Stromal cell of bone marrow (primary cell): ENCODE data around the gene FANK1.
A peak's percentile ranks its signal among the peaks of the same experiment; 100 is the strongest.
"Not testable (repeated sequence)": the region's sequence is repeated elsewhere in the genome, so short reads cannot be mapped to it uniquely, and the experiment has no call there.

Experiments used
- DNase-seq: peaks from one replicate; pipeline ENCODE4 v3.0.0-alpha.2; 2012; ENCODE audit warnings: low read depth

FANK1 gene

GRCh38 chr10:125928928-125929585, 32.7 kb downstream of the FANK1 start:
- no peak for DNase-seq

- no peak for DNase-seq
Measured at GRCh38 chr10:125929618-125930017, 33.3 kb downstream of the FANK1 start.

DNA sequence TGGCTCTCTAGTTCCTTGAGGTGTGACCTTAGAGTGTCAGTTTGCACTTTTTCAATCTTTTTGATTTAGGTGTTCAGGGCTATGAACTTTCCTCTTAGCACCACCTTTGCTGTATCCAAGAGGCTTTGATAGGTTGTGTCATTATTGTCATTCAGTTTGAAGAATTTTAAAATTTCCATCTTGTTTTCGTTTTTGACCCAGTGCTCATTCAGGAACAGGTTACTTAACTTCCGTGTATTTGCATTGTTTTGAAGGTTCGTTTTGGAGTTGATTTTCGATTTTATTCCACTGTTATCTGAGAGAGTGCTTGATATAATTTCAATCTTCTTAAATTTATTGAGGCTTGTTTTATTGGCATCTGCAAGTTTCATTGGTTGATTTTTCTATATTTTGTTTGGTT, 37.3 kb downstream of the FANK1 start:
- no peak for DNase-seq

- DNase-seq = peak; percentile 30
Measured at GRCh38 chr10:125936331-125936730, 40.0 kb downstream of the FANK1 start.

- DNase-seq = no peak
Measured at GRCh38 chr10:125940515-125940914, 44.2 kb downstream of the FANK1 start.

DNA sequence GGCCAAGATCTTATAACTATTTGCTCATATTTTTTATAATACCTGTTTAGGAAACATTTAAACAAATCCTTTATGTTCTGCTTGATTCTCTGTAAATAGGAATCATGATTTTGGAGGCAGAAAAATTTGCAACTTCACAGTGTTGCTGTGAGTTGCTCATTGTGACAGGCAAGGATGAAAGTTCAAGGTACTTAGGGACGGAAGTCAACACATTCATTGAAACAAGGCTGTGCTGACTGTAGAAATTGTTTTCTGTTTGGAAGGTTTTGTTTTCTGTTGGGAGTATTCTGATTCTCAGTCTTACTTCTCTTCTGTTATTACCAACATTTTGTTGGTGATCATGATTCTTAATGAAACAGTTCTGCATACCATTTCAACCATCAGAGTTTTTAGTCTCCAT, 54.9 kb downstream of the FANK1 start:
- no peak for DNase-seq

- DNase-seq = no peak
Measured at GRCh38 chr10:125953778-125954385, 57.5 kb downstream of the FANK1 start.

DNA sequence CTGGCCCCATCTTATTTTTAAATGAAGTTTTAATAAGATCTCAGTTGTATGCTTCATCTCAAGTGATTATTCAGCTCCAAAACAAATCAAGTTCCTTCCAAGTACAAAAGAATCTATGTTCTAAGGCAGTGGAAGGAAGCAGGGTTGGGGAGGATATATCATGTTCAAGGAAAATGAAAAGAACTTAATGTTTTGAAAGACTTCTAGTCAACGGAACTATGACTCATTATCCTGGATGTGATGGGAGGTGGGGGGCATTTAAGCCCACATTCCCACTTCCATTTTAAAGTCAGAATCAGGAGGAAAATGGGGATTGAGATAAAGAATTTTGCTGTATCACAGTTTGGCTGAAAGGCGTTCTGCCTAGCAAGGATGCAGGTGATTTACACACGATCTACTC, 59.4 kb downstream of the FANK1 start:
- no peak for DNase-seq

GRCh38 chr10:125961743-125962142, 65.4 kb downstream of the FANK1 start:
- DNase-seq = no peak

DNA sequence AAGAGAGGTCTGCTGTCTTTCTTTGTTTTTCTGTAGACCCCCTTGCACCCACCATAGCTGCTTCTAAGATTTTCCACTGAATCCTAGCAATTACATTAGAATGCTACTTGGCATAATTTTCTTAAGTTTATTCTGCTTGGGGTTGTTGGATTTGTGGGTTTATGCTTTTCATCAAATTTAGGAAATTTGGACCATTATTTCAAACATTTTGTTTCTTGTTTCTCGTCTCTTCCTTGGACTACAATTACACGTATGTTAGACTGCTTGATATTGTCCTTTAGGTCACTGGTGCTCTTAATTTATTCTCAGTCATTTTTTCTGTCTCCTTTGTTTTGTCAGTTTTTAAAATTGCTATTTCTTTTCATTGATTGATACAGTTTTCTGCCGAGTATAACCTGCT, 65.8 kb downstream of the FANK1 start:
- no peak for DNase-seq

DNA sequence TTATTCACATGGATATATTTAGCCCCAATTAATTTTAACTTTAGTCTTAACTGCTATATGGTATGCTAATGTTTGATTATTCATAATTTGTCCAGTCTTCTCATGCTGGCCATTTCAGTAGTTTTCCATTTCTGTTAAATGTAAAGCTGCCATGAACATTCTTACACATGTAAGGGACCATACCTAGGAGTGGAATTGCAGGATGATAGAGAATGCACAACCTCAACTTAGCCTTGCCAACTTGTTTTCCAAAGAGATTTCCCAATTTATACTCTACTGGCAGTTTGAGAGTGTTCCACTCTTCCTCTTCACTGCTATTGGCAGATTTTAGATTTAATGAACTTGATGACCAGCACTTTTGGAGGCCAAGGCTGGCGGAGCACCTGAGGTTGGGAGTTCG, 68.2 kb downstream of the FANK1 start:
- no peak for DNase-seq

- DNase-seq = no peak
Measured at GRCh38 chr10:125967533-125967932, 71.2 kb downstream of the FANK1 start.

DNA sequence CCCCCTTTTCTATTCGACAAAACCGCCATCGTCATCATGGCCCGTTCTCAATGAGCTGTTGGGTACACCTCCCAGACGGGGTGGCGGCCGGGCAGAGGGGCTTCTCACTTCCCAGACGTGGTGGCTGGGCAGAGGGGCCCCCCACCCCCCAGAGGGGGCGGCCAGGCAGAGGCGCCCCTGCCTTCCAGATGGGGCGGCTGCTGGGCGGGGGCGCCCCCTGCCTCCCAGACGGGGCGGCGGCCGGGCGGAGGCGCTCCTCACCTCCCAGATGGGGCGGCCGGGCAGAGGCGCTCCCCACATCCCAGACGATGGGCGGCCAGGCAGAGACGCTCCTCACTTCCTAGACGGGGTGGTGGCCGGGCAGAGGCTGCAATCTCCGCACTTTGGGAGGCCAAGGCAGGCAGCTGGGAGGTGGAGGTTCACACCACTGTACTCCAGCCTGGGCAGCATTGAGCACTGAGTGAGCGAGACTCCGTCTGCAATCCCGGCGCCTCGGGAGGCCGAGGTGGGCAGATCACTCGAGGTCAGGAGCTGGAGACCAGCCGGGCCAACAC, 73.8 kb downstream of the FANK1 start:
- not testable (repeated sequence) for DNase-seq

- DNase-seq = no peak
Measured at GRCh38 chr10:125976960-125977605, 80.7 kb downstream of the FANK1 start.

GRCh38 chr10:125979976-125980375, 83.6 kb downstream of the FANK1 start:
- DNase-seq = no peak

DNA sequence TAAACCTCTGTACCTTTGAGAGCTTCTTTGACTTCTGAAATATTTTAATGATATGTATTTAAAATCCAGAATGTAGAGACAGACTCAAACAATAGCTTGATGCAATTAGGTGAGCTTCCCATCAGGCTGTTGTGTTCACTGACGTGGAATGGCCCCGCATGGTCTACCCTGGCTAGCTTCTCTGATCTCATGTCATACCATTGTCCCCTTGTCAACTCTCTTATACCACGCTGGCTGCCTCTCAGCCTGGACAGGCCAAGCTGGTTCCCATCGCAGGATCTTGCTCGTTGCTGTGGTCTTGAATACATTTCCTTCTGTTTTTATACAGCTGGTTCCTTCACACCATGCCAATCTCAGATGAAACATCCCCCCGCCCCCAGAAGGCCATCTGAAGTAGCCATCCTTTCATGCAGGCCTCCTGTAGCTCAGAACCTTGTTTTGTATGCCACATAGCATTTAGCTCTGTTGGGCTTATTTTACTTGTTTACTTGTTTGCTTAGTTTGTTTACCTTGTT, 84.2 kb downstream of the FANK1 start:
- DNase-seq = no peak

DNA sequence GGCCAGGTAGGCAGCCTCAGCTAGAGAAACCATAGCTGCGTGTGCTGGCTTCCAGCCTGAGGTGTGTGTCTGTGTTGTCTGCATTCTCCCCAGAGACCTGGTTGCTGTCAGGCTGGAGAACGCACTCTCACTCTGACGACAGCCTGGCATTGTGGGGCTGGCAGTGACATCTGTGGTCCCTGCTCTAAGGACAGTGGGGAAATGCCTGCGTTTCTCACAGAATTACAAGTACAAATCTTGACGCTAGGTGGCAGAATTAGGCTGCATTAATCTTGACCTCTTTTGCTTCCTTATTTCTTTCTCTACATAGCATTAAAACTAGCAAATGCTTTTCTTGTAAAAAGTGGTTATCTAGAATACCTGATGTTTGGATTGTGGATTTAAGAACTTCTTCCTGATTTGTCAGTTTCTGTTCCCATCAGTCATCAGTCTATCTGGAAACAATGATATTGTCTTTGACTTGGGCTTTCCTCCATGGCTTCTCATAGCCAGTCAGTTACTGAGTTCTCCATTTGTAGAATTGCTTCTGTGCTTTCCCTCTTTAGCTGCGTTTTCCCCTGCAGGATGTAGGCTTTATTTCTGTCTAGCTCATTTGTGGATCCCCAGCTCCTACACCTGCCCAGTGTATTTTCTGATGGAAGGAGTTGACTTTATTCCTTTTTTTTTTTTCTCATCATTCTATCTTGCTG, 86.0 kb downstream of the FANK1 start:
- DNase-seq = peak; percentile 56

- DNase-seq = no peak
Measured at GRCh38 chr10:125983161-125983560, 86.8 kb downstream of the FANK1 start.

- no peak for DNase-seq
Measured at GRCh38 chr10:125983656-125984055, 87.3 kb downstream of the FANK1 start.

- no peak for DNase-seq
Measured at GRCh38 chr10:125984346-125984745, 88.0 kb downstream of the FANK1 start.

- no peak for DNase-seq
Measured at GRCh38 chr10:125984865-125985495, 88.6 kb downstream of the FANK1 start.
